Measurements from ENCODE around the gene LDAH.
"Not testable (repeated sequence)": the region's sequence is repeated elsewhere in the genome, so short reads cannot be mapped to it uniquely, and the experiment has no call there.

DNA sequence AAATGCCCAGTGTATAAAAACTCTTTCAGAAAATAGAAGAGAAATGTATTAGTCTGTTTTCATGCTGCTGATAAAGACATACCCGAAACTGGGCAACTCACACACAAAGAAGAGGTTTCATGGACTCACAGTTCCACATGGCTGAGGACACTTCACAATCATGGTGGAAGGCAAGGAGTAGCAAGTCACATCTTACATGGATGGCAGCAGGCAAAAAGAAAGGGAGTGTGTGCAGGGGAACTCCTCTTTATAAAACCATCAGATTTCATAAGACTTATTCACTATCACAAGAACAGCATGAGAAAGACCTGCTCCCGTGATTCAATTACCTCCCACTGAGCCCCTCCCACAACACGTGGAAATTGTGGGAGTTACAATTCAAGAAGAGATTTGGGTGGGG, 29.0 kb downstream of the LDAH start:
- not testable (repeated sequence) for TF ChIP-seq CTCF (conservative IDR thresholded peaks at IDR 0.05; ENCODE audit: low read depth in 2 of 2); REST (IDR thresholded peaks at IDR 0.05; ENCODE audit: unreplicated experiment); EZH2 (IDR thresholded peaks at IDR 0.05; ENCODE audit: low read depth, unreplicated experiment); POLR2AphosphoS5 (IDR thresholded peaks at IDR 0.05; ENCODE audit: low read depth); ETS1 (IDR thresholded peaks at IDR 0.05); STAT1 (IDR thresholded peaks at IDR 0.05; ENCODE audit: unreplicated experiment); JUNB (IDR thresholded peaks at IDR 0.05; ENCODE audit: unreplicated experiment)

Measured in GM23338 (cell line).